ENCODE data around the gene CPXM1. TPM values are rescaled to one million over a fixed set of nuclear protein-coding genes. Genes with fewer than 3 reads are reported as not detected.

Gene CPXM1
- total and polyA plus RNA-seq, 7 donors = 0.27 to 1.3 (median 0.44) TPM

DNA sequence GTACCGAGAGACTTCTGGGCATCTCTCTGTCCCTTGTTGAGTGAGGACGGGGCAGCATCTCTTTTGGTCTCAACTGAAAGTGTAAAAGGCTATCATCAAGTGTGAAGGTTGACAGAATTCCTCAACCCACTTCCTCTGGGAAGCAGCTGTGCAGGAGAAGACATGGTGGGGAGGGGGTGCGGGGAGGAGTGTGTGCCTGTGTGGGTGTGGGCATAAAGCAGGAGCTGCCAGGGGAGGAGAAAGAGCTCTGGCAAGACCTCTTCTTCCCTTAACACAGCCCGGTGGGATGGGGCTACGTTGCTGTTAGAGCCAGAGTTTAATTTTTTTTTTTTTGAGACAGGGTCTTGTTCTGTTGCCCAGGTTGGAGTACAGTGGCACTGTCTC lies 31.8 kb downstream of the CPXM1 start:
- no peak for ATAC-seq
- TF ChIP-seq, protein P1, sequence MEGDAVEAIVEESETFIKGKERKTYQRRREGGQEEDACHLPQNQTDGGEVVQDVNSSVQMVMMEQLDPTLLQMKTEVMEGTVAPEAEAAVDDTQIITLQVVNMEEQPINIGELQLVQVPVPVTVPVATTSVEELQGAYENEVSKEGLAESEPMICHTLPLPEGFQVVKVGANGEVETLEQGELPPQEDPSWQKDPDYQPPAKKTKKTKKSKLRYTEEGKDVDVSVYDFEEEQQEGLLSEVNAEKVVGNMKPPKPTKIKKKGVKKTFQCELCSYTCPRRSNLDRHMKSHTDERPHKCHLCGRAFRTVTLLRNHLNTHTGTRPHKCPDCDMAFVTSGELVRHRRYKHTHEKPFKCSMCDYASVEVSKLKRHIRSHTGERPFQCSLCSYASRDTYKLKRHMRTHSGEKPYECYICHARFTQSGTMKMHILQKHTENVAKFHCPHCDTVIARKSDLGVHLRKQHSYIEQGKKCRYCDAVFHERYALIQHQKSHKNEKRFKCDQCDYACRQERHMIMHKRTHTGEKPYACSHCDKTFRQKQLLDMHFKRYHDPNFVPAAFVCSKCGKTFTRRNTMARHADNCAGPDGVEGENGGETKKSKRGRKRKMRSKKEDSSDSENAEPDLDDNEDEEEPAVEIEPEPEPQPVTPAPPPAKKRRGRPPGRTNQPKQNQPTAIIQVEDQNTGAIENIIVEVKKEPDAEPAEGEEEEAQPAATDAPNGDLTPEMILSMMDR (IDR thresholded peaks at IDR 0.05) = no peak
- intact Hi-C loops (cut with DNase I) = no loop called here
- no peaks in the 10 kb centered on the region for H3K4me1 ChIP-seq
- H3K36me3 ChIP-seq (ENCODE audit: insufficient read depth in 1 of 2, low read depth in 1 of 2) = no peaks in the 10 kb centered on the region
- 23 to 35% (median 27%) methylated on average over 5 of the region's 5 CpGs for WGBS, 3 donors
- no peak overlapping the region for H3K4me3 ChIP-seq
- H3K9me3 ChIP-seq = no peaks in the 10 kb centered on the region
- peaks cover 0 to 40% (median 5%) of the 10 kb centered on the region in 3 donors for H3K27me3 ChIP-seq (ENCODE audit: insufficient read depth in 3 of 3, low read length in 2 of 3)
- no peak for DNase-seq
- H3K27ac ChIP-seq = no peak overlapping the region

DNA sequence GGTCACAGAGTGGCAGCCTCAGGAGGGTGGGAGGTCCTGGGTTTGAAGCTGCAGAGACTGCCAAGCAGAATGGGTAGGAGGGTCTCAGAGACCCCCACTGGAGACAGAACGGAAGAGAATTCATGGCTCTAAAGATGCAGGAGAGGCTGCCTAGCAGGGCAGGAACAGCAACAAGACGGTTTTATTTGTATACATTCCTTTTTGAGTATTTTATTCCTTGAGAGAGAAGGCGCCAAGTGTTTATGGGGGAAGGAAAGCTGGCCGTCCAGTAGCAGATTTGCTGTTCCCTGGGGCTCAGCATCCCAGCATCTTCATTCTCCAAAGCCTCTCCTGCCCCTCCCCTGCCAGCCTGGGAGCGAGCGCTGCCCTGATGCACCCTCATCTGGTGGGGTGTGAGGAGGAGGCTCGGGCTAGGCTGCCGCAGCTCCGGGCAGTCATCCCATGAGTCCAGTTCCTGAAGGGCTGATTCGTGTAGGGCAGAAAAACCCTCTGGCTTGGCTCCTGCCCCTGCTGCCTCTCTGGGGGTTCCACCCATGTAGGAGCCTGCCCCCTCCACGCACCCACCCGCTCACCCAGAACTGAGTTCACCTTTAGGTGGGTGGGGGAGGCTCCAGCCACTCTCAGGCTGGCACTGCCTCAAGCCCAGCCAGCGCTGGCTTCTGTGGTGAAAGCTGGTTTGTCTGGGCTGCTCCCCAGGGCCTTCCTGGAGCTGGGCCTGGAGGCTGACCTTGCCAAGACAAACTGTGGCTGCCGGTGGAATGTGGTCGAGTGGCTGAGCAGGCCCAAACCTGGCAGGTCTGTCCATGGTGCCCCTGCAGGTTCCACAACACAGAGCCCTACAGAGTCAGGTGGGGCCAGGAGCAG lies 32.4 kb downstream of the CPXM1 start:
- TF ChIP-seq, protein P1 (IDR thresholded peaks at IDR 0.05) = no peak
- ATAC-seq = no peak
- H3K4me3 ChIP-seq = no peak overlapping the region

DNA sequence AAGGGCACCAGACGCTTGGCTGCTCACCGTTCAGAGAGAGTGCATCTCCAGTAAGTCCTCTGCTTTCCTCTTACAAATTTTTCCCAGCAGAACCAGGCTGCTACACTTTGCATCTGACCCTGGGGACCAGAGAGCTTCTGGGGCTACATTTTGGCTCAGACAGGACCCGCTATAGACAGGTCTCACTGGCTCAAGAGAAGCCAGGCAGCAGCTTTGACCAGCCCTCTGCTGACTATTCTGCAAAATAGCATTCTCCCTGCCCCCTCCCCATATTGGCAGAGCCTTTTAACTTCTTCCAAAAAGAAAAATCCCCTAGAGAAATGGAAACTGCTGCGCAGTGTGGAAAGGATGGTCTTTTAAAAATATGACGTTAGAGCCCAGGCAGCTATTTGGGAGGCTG lies 37.2 kb downstream of the CPXM1 start:
- no peak overlapping the region for H3K27ac ChIP-seq
- H3K4me1 ChIP-seq = no peaks in the 10 kb centered on the region
- 21 to 35% (median 32%) methylated on average over 5 of the region's 5 CpGs for WGBS, 3 donors
- no peaks in the 10 kb centered on the region for H3K9me3 ChIP-seq
- ATAC-seq (no peak), DNase-seq (no peak)
- H3K4me3 ChIP-seq = no peak overlapping the region
- TF ChIP-seq, protein P1 (IDR thresholded peaks at IDR 0.05) = no peak
- intact Hi-C loops (cut with DNase I) = no loop called here
- H3K36me3 ChIP-seq (ENCODE audit: insufficient read depth in 1 of 2, low read depth in 1 of 2) = no peaks in the 10 kb centered on the region
- H3K27me3 ChIP-seq (ENCODE audit: insufficient read depth in 3 of 3, low read length in 2 of 3) = peaks cover 3 to 55% (median 5%) of the 10 kb centered on the region in 3 donors

More for the DNA sequence above, 32.4 kb downstream of the CPXM1 start:
- peaks cover under 1 to 46% (median 5%) of the 10 kb centered on the region in 3 donors for H3K27me3 ChIP-seq (ENCODE audit: insufficient read depth in 3 of 3, low read length in 2 of 3)
- H3K36me3 ChIP-seq (ENCODE audit: insufficient read depth in 1 of 2, low read depth in 1 of 2) = no peaks in the 10 kb centered on the region
- no peaks in the 10 kb centered on the region for H3K4me1 ChIP-seq
- 18 to 41% (median 29%) methylated on average over 15 of the region's 15 CpGs for WGBS, 3 donors
- DNase-seq = no peak
- no peak overlapping the region for H3K27ac ChIP-seq
- intact Hi-C loops (cut with DNase I) = no loop called here
- H3K9me3 ChIP-seq = no peaks in the 10 kb centered on the region

DNA sequence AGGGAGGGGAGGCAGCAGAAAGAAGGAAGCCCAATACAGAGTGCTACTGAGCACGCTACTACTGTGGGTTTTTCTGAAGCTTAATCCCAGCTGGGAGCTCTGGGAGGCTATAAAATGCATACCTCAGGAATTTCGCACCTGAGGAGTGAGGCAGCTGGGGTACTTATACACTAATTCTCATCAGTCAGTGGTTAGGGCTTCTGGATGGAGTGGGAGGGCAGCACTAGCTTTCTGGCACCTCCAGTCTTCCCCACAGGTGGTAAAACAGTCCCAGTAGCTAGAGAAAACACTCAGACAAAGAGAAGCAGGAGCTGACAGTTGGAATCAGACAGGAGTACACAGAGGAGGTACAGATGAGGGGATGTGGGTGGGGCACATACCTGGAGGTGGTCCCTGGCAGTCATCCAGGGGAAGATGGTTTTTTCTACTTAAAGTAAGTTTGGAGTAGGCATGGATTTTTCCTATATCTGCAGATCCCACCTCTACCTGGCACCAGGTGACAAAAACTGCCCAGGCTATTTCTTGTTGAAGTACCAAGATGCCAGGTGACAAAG lies 37.8 kb downstream of the CPXM1 start:
- Histone ChIP-seq H3K4me1 (no peaks in the 10 kb centered on the region), H3K27ac (no peak overlapping the region), H3K36me3 (ENCODE audit: insufficient read depth in 1 of 2, low read depth in 1 of 2) (no peaks in the 10 kb centered on the region), H3K27me3 (ENCODE audit: insufficient read depth in 3 of 3, low read length in 2 of 3) (peaks cover 3 to 49% (median 4%) of the 10 kb centered on the region in 3 donors), H3K9me3 (no peaks in the 10 kb centered on the region), H3K4me3 (no peak overlapping the region)
- intact Hi-C loops (cut with DNase I) = no loop called here
- 37 to 52% (median 38%) methylated on average over 2 of the region's 2 CpGs for WGBS, 3 donors
- TF ChIP-seq, protein P1 (IDR thresholded peaks at IDR 0.05) = no peak
- DNase-seq = no peak
- no peak for ATAC-seq
